HCT116 (cell line): ENCODE measurements around the gene MAN2C1. TPM values are rescaled to one million over a fixed set of nuclear protein-coding genes. Genes with fewer than 3 reads are reported as not detected.

Source experiments
- ATAC-seq: fragments of 200-7000 bp; cut with Tn5 transposase; 2 replicates; pipeline ENCODE4 v1.9.1; 2020; ENCODE audit warnings: mild to moderate bottlenecking, moderate library complexity
- BruUV-seq: library from RNA; stranded (reverse); fragments of 400-500 nt; replicated peaks from 2 replicates; lab custom pipeline; 2021; lab: Mats Ljungman, UMichigan
- CTCF ChIA-PET: fragments of 300-600 bp; sonication (Branson Sonifier 250); formaldehyde crosslinking; loops from one replicate; lab custom pipeline; 2021; ENCODE audit warnings: antibody characterized with exemption; lab: Charles Lee
- POLR2A ChIA-PET: fragments of 300-600, 350-600 bp; sonication (Branson Sonifier 250); formaldehyde crosslinking; loops from one replicate; lab custom pipeline; 2021; ENCODE audit warnings: antibody characterized with exemption; lab: Charles Lee
- RAD21 ChIA-PET, 2 experiments: fragments of 300-600 bp; sonication (Branson Sonifier 250); formaldehyde crosslinking; loops; one replicate each; lab custom pipeline; 2023; ENCODE audit warnings: low total read pairs in 2 of 2; ENCODE audit not compliant: uncharacterized antibody in 2 of 2, unreplicated experiment in 2 of 2, low non-redundant PET in 1 of 2; lab: Charles Lee
- DNase-seq: peaks from one replicate; pipeline ENCODE4 v3.0.0-alpha.2; 2010; ENCODE audit warnings: low read depth, low spot score
- H2AFZ ChIP-seq: fragments of 200-600 bp; shearing (Covaris generic), sonication (generic); 2 replicates; pipeline ENCODE4 v1.6.1; 2017; ENCODE audit warnings: low read depth, mixed run types, mixed read lengths, antibody characterized with exemption, low read length; ENCODE audit not compliant: poor library complexity, severe bottlenecking
- H3K27ac ChIP-seq: 2 replicates; pipeline ENCODE4 v1.5.1; 2012; ENCODE audit warnings: low read depth, low read length
- H3K27me3 ChIP-seq: fragments of 200-600 bp; sonication (generic); 2 replicates; pipeline ENCODE4 v1.6.1; 2016; ENCODE audit warnings: mixed run types, low read length, mixed read lengths; ENCODE audit not compliant: insufficient read depth
- H3K36me3 ChIP-seq, 2 experiments: fragments of 200-500 bp in 1 of 2; fragments of 200-600 bp in 1 of 2; sonication (Bioruptor generic) in 1 of 2; sonication (generic) in 1 of 2; 2 replicates each; pipeline versions ENCODE4 v1.5.1 to v1.6.1; 2014 to 2016; ENCODE audit warnings: low read length in 2 of 2, inconsistent platforms in 1 of 2, mixed read lengths in 1 of 2, mixed run types in 1 of 2; ENCODE audit not compliant: insufficient read depth in 2 of 2, control insufficient read depth in 1 of 2
- H3K4me1 ChIP-seq, 2 experiments: fragments of 200-600 bp in 1 of 2; sonication (generic) in 1 of 2; 2 replicates each; pipeline versions ENCODE4 v1.5.1 to v1.6.1; 2012 to 2017; ENCODE audit warnings: low read length in 2 of 2, inconsistent platforms in 1 of 2, mild to moderate bottlenecking in 1 of 2, mixed read lengths in 1 of 2, mixed run types in 1 of 2, moderate library complexity in 1 of 2; ENCODE audit not compliant: insufficient read depth in 2 of 2, control insufficient read depth in 1 of 2
- H3K4me2 ChIP-seq: fragments of 200-600 bp; sonication (generic); 2 replicates; pipeline ENCODE4 v1.6.1; 2017; ENCODE audit warnings: mixed run types, low read length, mixed read lengths
- H3K4me3 ChIP-seq, 2 experiments: fragments of 200-600 bp in 1 of 2; sonication (generic) in 1 of 2; replicated peaks in 1 of 2; 2 replicates each; pipeline ENCODE4 v1.5.1; 2011 to 2016; ENCODE audit warnings: low read length in 2 of 2, control low read depth in 1 of 2, low read depth in 1 of 2, mild to moderate bottlenecking in 1 of 2, mixed read lengths in 1 of 2, mixed run types in 1 of 2
- H3K79me2 ChIP-seq: fragments of 200-600 bp; sonication (generic); 2 replicates; pipeline ENCODE4 v1.6.1; 2017; ENCODE audit warnings: mild to moderate bottlenecking, mixed run types, low read length, moderate library complexity, mixed read lengths; ENCODE audit not compliant: insufficient read depth
- H3K9ac ChIP-seq: fragments of 200-600 bp; sonication (generic); 2 replicates; pipeline ENCODE4 v1.6.1; 2016; ENCODE audit warnings: low read length, mixed read lengths
- H3K9me2 ChIP-seq: fragments of 200-600 bp; sonication (generic), shearing (Covaris generic); 2 replicates; pipeline ENCODE4 v1.6.1; 2017; ENCODE audit warnings: mixed run types, mild to moderate bottlenecking, moderate library complexity; ENCODE audit not compliant: insufficient read depth
- H3K9me3 ChIP-seq, 2 experiments: fragments of 200-500 bp in 1 of 2; fragments of 200-600 bp in 1 of 2; sonication (Bioruptor generic) in 1 of 2; sonication (generic) in 1 of 2; 2 replicates each; pipeline ENCODE4 v1.6.1; 2014 to 2017; ENCODE audit warnings: low read length in 2 of 2, mixed read lengths in 2 of 2, inconsistent platforms in 1 of 2, low read depth in 1 of 2, mild to moderate bottlenecking in 1 of 2, mixed run types in 1 of 2, moderate library complexity in 1 of 2; ENCODE audit not compliant: control insufficient read depth in 1 of 2, insufficient read depth in 1 of 2
- H4K20me1 ChIP-seq: fragments of 200-600 bp; sonication (generic), shearing (Covaris generic); 2 replicates; pipeline ENCODE4 v1.6.1; 2017; ENCODE audit warnings: mixed run types, mild to moderate bottlenecking, moderate library complexity; ENCODE audit not compliant: insufficient read depth
- CBX3 ChIP-seq: IDR thresholded peaks from 2 replicates; pipeline ENCODE4 v1.6.1; 2012; ENCODE audit warnings: low read depth
- EGR1 ChIP-seq: IDR thresholded peaks from 2 replicates; pipeline ENCODE4 v1.6.1; 2012; ENCODE audit warnings: low read depth
- FOSL1 ChIP-seq: IDR thresholded peaks from 2 replicates; pipeline ENCODE4 v1.6.1; 2012; ENCODE audit warnings: low read depth
- POLR2A ChIP-seq: IDR thresholded peaks from 2 replicates; pipeline ENCODE4 v1.7.0; 2011; ENCODE audit warnings: borderline replicate concordance; ENCODE audit not compliant: insufficient read depth, insufficient read length; ENCODE audit errors: extremely low read depth
- intact Hi-C: fragments of 100-400 bp; cut with micrococcal nuclease; formaldehyde crosslinking; loops from 2 replicates; pipeline ENCODE4 v1.10.0; 2022
- total RNA-seq: library from RNA; stranded (reverse); gene quantifications from one replicate; pipeline ENCODE4 v1.2.1, GENCODE V29; 2021; ENCODE audit not compliant: unreplicated experiment

Gene MAN2C1
- total RNA-seq, 1 experiment from 2014 or later, result 118 TPM

- ChIA-PET RAD21 (no interaction called here), POLR2A (no interaction called here), CTCF (no interaction called here)
- intact Hi-C loops, result no loop called here
- ATAC-seq, result no peak
- Histone ChIP-seq H3K79me2 (peaks cover 4% of the 10 kb centered on the region; the same call in 1 of the 2 replicates), H4K20me1 (no peaks in the 10 kb centered on the region), H3K9me2 (no peaks in the 10 kb centered on the region), H3K27ac (no peak overlapping the region), H3K9ac (no peak overlapping the region), H3K4me2 (no peak overlapping the region), H3K4me3 (no peak overlapping the region), H3K9me3 (no peaks in the 10 kb centered on the region), H3K27me3 (no peaks in the 10 kb centered on the region), H3K36me3 (peaks cover 2 to 12% of the 10 kb centered on the region in 2 experiments; a peak in 2 of 4 replicates), H2AFZ (no peak overlapping the region), H3K4me1 (peaks cover 5 to 10% of the 10 kb centered on the region in 2 experiments)
- BruUV-seq, result no TSS peak
- no peak for TF ChIP-seq EGR1
- no peak for TF ChIP-seq FOSL1
- TF ChIP-seq POLR2A, result no peak
- DNase-seq, result no peak
Observed at GRCh38 chr15:75363786-75364185, 4.6 kb downstream of the MAN2C1 start.

- no peaks in the 10 kb centered on the region for H3K9me3 ChIP-seq
- H3K9ac ChIP-seq, result no peak overlapping the region
- RAD21 ChIA-PET, result no interaction called here
- no peaks in the 10 kb centered on the region for H3K9me2 ChIP-seq
- no peaks in the 10 kb centered on the region for H3K27me3 ChIP-seq
- DNase-seq (no peak), ATAC-seq (peak; percentile 29)
- H3K4me3 ChIP-seq, result no peak overlapping the region
- no TSS peak for BruUV-seq
- no peak for TF ChIP-seq CBX3
- peaks cover 4 to 20% of the 10 kb centered on the region in 2 experiments; a peak in 2 of 4 replicates for H3K36me3 ChIP-seq
- POLR2A ChIA-PET, result no interaction called here
- no peak overlapping the region for H3K27ac ChIP-seq
- H3K4me1 ChIP-seq, result peaks cover 5 to 9% of the 10 kb centered on the region in 2 experiments
- no peaks in the 10 kb centered on the region for H4K20me1 ChIP-seq
- CTCF ChIA-PET, result no interaction called here
- no peak overlapping the region for H2AFZ ChIP-seq
- intact Hi-C loops, result no loop called here
- H3K4me2 ChIP-seq, result no peak overlapping the region
- peaks cover 4% of the 10 kb centered on the region; the same call in 1 of the 2 replicates for H3K79me2 ChIP-seq
Observed at GRCh38 chr15:75362642-75363249, 5.7 kb downstream of the MAN2C1 start.
